ENCODE results near the gene FAM111B.
"Not testable (repeated sequence)": the region's sequence is repeated elsewhere in the genome, so short reads cannot be mapped to it uniquely, and the experiment has no call there.

Gene FAM111B

DNA sequence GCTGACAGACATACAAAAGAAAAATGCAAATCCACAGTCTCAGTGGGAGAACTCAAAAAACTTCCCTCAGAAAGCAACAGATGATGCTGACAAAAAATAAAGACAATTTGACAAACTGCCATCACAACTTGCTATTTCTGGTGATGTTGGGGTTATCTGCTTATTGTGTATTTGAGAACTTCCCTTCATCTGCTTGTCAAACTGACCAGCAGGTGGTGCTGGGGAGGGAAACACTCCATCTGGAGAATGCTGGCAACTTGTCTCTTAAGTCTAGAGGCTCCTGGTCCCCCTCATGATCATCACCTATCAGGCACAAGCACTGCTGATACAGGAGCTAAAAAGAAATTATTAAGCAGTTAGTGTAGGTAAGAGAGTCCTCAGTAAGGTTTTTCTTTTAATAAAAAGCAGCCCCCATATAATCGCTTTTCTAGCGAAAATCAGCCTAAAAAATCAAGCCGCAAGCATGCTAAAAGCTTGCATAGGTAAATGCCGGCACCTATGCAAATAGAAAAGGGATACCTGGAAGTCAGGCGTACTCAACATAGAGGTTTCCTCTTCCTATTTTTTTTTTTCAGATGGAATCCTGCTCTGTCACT, 9.8 kb upstream of the FAM111B start:
- no peak overlapping the region; the same call in 1 of the 2 replicates for H3K4me3 ChIP-seq (ENCODE audit: low read depth, low read length)
- TF ChIP-seq, protein P1, sequence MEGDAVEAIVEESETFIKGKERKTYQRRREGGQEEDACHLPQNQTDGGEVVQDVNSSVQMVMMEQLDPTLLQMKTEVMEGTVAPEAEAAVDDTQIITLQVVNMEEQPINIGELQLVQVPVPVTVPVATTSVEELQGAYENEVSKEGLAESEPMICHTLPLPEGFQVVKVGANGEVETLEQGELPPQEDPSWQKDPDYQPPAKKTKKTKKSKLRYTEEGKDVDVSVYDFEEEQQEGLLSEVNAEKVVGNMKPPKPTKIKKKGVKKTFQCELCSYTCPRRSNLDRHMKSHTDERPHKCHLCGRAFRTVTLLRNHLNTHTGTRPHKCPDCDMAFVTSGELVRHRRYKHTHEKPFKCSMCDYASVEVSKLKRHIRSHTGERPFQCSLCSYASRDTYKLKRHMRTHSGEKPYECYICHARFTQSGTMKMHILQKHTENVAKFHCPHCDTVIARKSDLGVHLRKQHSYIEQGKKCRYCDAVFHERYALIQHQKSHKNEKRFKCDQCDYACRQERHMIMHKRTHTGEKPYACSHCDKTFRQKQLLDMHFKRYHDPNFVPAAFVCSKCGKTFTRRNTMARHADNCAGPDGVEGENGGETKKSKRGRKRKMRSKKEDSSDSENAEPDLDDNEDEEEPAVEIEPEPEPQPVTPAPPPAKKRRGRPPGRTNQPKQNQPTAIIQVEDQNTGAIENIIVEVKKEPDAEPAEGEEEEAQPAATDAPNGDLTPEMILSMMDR (IDR thresholded peaks at IDR 0.05; ENCODE audit: control insufficient read depth, extremely low read depth, insufficient read depth), result peak; percentile 64
- no peak for DNase-seq (ENCODE audit: low read depth)

DNA sequence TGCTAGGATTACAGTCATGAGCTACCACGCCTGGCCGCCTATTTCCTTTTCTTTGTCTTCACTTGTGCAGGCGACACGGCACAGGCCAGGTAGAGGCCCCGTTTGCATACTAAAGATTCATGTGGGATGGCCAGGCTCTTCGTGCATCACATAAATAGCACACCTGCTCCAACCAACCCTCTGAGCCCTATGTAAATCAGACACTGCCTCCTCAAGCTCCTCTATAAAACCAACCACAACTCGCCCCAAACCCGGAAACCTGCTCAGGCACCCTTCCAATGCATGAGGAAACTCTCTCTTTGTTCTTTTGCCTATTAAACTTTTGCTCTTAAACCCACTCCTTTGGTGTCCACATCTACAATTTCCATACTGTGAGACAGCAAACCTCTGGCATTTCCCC, 9.1 kb upstream of the FAM111B start:
- 0 out of 2 replicates have a peak overlapping the region, but pooled peaks have one; percentile 4 for H3K4me3 ChIP-seq (ENCODE audit: low read depth, low read length)
- peak; percentile 89 for DNase-seq (ENCODE audit: low read depth)

DNA sequence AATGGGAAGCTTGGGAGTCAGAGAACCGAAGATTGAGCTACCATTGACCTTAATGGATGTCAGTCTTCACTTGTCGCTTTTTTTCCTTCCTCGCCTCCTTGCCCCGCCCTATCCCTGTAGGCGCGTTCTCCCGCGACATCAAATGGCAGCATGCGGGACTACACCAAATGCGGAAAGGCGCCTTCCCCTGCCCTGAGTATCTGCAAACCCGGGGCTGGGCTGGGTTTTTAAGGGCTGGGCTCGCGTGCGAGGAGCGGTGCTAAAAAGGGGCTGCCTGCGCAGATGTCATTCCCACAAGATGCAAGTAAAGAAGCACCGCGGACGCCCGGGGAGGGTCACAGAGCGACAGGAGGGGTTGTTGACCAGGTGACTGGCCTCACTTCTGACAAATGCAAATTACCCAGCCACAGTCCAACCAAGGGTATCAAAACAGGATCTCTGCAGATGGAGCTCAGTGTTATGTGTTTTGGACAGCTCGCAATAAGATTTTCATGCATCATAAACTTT, 4.7 kb upstream of the FAM111B start:
- TF ChIP-seq, protein P1 (IDR thresholded peaks at IDR 0.05; ENCODE audit: control insufficient read depth, extremely low read depth, insufficient read depth), result peak; percentile 50
- peak overlapping the region; percentile 45 for H3K4me3 ChIP-seq (ENCODE audit: low read depth, low read length)
- DNase-seq (ENCODE audit: low read depth), result peak; percentile 22

DNA sequence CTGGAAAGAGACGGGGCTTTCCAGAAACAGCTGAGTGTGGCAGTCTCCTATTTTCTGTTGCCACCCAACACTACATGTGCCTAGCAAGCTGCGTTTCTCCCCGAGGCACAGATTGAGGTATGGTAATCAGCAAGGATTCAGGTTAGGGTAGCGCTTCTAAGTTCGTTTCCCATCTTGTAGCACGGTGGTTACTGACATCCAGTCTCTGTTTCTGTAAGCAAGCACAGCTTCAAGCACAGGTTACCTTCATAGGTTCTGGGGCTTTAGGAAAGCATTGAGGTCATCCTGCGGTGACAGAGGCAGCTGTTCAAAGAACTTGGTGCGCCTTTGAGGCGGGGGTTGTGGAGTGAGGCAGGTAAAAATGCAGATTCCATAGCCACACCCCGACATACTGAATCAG, 684 bp downstream of the FAM111B start:
- DNase-seq (ENCODE audit: low read depth), result not testable (repeated sequence)
- H3K4me3 ChIP-seq (ENCODE audit: low read depth, low read length), result peak overlapping the region; percentile 79

DNA sequence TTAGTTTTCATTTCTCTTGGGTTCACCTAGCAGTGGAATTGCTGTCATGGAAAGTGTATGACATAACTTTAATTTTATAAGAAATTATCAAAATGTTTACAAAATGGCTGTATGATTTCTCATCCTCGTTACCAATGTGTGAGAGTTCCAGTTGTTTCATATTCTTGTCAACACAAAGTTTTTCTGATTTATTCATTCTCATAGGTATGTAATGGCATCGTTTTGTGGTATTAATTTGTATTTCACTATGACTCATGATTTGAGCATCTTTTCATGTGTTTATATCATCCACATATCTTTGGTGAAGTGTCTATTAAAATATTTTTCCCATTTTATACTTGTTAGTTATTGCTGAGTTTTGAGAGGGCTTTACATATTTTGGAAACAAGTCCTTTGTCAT, 5.5 kb downstream of the FAM111B start:
- H3K4me3 ChIP-seq (ENCODE audit: low read depth, low read length), result no peak overlapping the region
- DNase-seq (ENCODE audit: low read depth), result no peak
- TF ChIP-seq, protein P1 (IDR thresholded peaks at IDR 0.05; ENCODE audit: control insufficient read depth, extremely low read depth, insufficient read depth), result no peak

DNA sequence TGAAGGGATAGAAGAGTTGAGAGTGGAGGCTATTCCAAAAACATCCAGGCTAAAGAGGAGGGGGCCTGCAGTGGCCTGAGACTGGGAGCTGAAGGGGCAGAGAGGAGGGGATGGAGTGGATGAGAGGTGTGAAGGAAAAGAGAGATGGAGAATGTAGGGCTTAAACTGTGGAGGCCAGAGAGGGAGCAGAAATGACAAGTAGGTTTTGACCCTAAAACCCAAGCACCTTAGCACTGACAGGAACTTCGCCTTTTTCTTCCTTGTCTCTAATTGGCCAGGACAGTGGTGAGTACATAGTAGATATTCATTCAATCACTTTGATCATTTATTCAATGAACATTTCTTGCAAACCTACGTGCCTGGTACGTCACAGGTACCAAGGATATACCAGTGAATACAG, 7.3 kb downstream of the FAM111B start:
- H3K4me3 ChIP-seq (ENCODE audit: low read depth, low read length), result no peak overlapping the region
- TF ChIP-seq, protein P1 (IDR thresholded peaks at IDR 0.05; ENCODE audit: control insufficient read depth, extremely low read depth, insufficient read depth), result no peak
- DNase-seq (ENCODE audit: low read depth), result no peak

DNA sequence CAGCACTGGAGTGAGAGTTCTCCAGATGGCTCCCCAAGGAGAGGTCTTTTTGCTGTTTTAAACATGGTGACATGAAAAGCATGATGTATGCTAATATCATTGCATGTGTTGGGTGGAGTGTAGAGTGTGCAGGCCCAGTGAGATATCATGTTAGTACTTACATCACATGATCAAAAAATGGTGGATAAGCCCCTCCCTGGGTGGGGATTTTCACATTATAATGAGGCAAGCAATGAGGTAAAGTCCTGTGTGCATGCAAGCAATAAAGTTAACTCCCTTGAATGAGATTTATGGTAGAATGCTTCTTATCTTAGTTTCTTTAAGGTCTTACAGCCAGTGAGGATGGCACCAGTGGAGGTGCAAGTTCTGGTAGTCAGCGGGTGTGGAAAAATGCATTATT, 8.5 kb downstream of the FAM111B start:
- no peak for DNase-seq (ENCODE audit: low read depth)
- TF ChIP-seq, protein P1 (IDR thresholded peaks at IDR 0.05; ENCODE audit: control insufficient read depth, extremely low read depth, insufficient read depth), result no peak

DNA sequence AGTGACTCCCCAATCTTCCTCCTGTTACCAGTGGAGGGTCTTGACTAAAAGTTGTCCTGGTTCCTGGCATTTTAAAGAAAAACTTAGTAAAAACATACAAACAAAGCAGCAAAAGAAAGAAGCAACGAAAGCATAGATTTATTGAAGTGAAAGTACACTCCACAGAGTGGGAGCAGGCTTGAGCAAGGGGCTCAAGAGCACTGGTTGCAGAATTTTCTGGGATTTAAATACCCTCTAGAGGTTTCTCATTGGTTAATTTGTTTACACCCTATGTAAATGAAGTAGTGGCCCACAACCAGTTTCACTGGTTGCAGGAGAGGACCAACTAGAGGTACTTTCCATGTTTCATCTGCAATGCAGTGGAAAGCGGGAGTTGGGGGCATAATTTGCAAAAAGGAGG, 10.7 kb downstream of the FAM111B start:
- no peak overlapping the region for H3K4me3 ChIP-seq (ENCODE audit: low read depth, low read length)
- TF ChIP-seq, protein P1 (IDR thresholded peaks at IDR 0.05; ENCODE audit: control insufficient read depth, extremely low read depth, insufficient read depth), result no peak
- no peak for DNase-seq (ENCODE audit: low read depth)

More for the DNA sequence above, 8.5 kb downstream of the FAM111B start:
- no peak overlapping the region for H3K4me3 ChIP-seq (ENCODE audit: low read depth, low read length)

Measured in LNCaP clone FGC (cell line).